SKM-1 (cell line): ENCODE results near the gene HSH2D.
A peak's percentile ranks its signal among the peaks of the same experiment; 100 is the strongest.

Experiments used
- DNase-seq: peaks from one replicate; lab custom pipeline; 2025; ENCODE audit not compliant: unreplicated experiment; lab: John Stamatoyannopoulos, UW

The HSH2D gene

DNA sequence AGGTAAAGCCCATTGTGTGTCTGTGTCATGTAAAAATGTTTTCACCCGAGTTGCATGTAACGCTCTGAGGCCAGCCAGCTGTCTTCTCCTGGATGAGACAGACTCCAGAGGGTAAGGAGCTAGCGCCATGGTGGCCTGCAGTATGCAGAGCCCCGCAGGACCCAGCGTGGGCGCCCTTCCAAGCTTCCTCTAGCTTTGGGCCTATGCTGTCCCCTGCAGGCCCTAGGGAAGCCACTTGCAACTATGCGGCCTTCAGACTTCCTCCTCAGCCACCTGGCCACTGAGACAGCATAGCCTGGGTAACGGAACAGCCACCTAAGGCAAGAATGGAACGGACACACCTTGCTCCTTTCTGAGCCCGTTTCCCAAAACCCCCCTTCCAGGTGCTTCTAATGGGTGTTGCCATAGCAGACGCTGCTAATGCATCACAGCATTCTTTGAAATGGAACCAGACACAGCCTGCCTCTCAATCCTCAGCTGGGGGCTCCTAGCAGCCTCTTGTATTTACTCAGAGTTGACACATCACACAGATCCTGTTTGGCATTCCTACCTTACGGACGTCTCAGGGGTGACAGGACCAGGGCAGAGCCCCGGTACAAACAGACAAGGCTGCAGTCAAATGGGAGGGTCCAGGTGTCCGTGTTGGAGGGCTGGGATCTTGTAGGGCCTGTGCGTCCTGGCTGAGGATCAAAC, 47.9 kb downstream of the HSH2D start:
- DNase-seq: no peak

GRCh38 chr19:16193466-16193865, 50.0 kb downstream of the HSH2D start:
- DNase-seq: no peak

DNA sequence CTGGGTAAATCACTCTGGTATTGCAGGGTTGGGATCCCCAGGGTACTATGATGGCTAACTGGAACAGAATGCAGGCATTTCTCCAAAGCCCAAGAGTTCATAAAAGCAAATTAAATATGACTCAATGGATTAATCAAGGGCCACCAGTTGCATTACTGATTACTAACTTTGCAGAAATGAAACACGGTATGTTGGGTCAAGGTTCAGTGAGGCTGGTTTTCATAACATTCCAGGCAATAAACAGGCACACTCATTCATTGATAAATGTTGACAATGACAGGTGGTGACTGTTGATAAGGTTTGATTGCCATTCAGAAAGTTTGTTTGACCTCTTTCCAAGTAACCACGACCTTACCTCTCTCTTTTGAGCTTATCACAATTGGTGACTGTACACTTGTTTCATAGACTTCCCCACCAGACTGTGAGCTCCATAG, 53.7 kb downstream of the HSH2D start:
- DNase-seq: no peak

DNA sequence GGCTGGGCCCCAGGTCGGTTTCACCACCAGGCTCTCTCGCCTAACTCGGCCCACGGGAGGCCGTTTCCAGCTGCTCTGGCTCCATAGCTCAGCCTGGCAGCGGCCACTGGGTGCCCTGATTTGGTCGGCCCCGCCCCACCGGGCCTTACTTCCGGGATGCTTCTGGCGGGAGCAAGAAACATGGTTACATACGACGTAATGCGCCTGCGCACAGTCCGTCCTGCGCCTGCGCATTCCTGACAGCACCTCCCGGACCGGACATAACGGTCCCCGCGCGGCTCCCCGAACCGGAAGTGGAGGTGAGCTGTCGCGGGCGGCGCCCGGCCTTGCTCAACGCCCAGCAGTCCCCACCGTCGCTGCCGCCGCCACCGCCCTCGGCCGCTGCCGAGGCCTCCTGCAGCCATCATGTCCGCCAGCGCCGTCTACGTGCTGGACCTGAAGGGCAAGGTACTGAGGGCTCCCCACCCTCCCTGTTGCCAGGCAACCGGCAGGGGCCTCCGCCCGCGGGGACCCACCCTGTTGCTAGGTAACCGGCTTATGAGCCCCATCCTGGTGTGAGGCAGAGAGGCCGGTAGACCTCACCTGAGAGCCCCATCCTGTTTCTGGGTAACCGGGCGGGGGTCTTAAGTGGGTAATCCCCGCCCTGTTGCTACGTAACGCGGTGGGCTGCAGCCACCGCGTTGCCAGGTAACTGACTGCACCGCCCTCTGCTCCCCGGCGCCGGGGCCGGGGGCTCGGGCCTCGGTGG, 54.3 kb downstream of the HSH2D start, which contains the start of gene AP1M1:
Gene AP1M1, plus strand, starts transcription at position 290 of the 748 bp plus-strand sequence. Its CDS starts 116 bp downstream, at position 406.
- peak; percentile 86 for DNase-seq

GRCh38 chr19:16198370-16198651, 54.8 kb downstream of the HSH2D start:
- DNase-seq: no peak

DNA sequence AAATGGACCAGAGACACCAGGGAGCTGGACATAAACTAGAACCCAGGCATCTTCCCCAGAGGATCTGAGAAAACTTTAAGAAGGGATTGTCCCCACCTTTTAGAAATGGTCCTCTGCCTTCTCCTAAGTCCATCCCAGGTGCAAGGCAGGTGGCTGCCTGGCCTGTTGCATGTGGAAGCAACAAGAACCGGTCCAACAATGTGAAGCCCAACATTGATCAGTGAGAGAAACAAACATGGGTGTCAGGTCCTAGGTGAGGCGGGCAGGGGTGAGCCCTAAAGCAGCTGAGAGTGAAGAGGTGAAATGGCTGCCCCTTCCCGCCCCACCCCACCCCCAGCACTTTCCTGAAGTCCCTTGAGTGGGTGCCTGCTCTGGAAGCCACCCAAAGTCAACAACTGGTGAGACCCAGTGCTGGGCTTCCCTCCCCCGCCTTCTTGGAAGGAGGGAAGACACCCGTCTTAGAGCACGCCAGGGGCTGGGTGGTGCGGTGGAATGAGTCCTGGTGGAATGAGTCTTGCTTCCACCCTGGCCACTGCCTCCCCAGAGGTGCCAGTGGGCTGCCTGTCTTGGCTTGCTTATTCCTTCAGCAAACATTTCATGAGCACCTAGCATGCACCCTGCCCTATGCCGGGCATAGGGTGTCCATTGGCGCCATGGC, 55.9 kb downstream of the HSH2D start:
- no peak for DNase-seq

DNA sequence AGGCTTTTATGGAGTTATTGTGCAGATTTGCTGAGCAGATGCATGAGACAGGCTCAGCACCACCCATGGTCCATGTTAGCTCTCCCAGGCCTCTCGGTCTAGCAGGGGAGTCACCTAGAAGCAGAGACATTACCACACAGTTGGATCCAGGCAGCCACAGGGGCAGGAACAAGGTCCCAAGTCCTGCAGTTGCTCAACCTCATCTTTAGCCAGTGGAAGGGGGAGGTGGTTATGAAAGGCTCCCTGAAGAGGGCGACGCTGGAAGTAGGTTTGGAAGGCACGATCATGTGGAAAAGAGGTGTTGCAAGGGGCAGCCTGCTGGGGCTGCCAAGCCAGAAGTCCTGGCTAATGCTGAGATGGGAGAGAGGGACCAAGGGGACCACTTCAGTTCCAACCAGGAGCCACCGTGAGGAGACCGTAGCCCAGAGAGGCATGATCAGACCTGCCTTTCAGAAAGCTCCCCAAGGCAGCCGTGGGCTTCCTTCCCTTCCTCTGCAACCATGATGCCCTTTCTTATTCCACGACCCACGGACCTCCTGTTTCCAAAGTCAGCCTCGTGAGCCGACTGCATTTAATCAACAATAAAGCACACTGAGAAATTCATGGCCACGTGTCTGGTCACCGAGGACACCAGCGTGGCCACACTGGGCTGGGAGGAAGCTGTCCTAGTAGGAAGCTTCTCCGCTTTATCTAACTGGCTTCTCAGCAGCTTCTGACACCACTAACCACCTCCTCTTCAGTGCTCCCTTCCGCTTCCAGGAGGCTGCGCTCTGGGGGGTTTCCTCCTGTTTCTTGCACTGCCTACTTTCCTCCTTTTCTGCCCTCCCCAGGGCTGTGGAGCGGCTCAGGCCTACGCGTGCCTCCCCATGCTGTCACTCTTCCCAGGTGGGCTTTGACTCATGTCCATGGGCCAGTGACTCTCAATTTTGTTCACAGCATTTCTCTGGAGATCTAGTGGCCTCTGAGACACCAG, 56.8 kb downstream of the HSH2D start:
- DNase-seq: peak; percentile 12

DNA sequence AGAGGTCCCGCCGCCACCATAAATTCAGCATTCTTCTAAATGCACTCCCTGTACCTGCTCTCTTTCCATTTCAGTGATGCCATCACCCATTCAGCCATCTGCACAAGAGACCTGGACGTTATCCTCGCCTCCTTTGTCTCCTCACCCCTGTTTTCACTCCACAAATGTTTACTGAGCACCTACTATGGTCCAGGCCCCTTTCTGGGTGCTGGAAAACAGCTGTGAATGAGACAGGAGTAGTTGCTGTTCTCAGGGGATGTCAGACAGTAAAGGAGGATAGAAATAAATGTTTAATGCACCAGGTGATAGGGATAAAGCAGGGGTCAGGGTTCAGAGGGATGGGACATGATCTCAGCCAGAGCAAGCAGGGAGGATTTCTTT, 57.5 kb downstream of the HSH2D start:
- no peak for DNase-seq

DNA sequence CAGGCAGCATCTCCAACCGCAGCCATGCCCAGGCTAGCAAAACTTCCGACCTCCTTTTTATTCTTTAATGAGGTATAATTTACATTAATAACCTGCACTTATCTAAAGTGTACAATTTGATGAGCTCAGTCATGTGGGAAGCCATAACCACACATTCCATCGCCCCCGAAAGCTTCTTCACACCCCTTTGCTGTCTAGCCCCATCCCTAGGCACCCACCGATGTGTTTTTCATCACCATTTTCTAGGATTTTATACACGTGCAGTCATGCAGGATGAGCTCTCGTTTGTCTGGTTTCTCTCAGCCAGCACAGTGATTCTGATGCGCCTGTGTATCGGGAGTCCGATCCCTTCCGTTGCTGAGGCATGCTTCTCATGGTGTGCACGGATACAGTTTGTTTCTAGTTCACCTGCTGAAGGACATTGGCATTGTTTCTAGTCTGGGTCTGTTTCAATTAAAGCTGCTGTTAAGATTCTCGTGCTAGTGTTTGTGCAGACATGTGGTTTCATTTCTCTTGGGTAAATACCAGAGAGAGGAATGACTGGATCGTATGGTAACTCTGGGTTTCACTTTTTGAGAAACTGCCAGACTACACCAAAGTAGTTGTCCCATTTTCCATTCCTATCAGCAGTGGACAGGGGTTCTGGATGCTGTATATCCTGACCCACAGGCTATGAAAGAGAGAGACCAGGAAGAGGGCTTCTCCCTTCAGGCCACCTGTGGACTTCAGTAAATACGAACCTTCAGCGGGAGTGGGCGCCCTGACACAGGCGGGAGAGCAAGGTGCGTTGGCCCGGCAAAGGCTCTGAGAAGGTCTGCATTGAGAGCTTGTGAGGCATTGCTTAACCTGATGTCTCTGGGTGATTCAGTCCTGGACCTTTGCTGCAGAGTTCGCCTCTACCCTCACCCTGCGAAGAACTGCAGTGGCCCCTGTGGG, 59.1 kb downstream of the HSH2D start:
- DNase-seq: no peak

DNA sequence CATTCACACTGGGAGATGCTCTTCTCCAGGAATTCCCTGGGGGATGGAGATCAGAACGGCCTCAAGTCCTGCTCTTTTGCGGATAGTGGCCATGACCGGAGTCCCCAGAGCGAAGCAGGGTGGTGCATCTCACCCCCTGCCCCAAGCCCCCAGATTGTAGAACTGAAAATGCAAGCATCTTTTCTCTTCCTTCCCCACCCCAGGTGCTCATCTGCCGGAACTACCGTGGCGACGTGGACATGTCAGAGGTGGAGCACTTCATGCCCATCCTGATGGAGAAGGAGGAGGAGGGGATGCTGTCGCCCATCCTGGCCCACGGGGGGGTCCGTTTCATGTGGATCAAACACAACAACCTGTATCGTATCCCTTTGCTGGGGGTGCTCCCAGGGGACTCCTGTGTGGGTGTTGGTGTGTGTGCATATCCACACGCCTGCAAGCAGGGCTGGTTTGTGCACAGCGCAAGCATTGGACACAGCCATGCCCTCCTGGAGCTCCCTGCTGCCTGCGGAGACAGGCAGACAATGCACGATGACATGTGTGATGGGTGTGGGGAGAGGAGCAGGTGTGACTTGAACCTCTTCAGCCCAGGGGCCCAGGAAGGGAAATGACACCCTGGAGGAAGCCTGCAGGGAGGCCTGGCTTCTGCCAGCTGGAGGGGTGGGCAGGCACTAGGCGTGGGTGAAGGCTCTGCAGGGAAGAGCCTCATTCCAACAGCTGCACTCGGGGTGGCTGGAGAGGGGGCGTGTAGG, 59.9 kb downstream of the HSH2D start:
- no peak for DNase-seq

DNA sequence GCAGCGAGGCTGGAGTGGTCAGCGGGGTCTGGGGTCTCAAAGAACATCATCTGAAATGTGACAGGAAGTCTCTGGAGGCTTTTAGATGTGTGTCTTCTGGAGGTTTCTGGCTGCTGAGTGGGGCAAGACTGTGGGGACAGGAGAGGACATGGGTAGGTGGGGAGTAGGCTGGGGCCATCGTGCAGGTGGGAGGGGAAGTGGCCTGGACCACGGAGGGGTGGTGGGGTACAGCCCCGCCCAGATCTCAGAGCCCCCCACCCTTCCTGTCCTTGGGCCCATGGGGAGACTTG, 60.5 kb downstream of the HSH2D start:
- DNase-seq: no peak

DNA sequence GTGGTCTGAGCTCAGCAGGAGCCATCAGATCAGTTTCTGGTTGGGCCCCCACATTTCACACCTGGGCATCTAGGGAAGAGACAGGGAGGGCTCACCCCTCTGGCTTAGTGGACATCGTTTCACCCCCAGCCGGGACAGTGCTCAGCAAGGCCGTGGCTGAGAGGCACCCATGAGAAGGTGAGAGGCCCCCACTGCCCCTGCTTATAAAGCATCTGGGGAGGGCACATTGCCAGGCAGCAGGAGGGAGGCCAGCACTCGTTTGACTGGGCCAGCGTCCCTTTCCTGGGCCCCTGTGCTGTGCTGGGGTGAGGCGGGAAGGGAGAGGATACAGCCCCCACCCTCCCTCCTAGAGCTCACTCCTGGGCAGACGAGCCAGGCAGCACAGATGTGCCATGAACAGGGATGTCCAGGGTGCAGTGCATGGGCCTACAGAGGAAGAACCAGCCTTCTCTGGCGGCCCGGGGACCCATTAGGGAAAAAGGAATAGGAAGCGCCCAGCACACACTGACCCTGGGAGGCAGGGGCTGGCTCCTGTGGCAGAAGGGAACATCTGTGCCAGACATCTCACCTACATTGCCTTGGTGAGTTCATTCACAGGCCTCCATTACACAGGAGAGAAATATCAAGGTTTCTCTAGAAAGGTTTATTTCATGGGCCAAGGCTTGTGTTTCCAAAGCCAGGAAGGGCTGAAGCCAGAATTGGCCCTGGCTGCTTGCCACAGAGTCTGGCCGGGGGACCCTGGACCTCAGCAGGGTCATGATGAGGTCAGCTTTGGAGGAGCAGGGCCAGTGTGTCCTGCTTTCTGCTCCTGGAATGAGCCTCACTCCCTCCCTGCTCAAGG, 61.9 kb downstream of the HSH2D start:
- DNase-seq: no peak

- DNase-seq: no peak
Measured at GRCh38 chr19:16206046-16206605, 62.6 kb downstream of the HSH2D start.

DNA sequence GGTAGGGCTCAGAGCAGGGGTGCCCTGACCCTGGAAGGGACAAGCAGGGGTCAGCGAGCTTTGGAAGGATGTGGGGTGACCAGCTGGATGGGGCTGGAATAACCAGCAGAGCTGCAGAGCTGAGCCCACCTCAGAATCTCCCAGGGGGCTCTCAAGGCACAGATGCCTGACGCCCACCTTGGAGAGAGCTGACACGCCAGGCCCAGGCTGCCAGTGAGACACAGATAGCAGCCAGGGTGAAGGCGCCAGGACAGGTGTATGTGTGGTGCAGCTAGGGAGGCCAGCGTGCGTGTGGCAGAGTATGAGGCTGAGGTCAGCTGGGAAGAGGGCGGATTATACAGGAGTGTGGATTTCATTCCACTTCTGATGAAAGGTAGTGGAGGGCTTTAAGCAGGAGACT, 63.2 kb downstream of the HSH2D start:
- DNase-seq: no peak

DNA sequence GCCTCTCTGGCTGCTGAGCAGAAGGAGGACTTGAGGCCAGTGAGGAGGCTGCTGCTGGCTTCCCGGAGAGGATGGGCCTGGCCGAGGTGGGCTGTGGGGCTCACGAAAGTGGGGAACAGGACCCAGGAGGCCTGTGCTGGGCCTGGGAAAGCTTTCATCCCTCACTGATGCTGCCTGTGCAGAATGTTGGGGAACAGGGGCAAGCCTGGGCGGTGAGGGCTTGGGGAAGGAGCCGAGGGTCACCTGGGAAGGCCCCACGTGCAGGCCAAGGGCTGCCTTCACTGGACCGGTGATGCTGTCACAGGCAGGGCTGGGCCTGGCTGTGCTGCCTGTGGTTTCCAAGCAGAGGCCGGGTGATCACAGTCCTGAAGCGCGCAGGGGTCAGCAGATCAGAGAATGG, 63.6 kb downstream of the HSH2D start:
- no peak for DNase-seq

DNA sequence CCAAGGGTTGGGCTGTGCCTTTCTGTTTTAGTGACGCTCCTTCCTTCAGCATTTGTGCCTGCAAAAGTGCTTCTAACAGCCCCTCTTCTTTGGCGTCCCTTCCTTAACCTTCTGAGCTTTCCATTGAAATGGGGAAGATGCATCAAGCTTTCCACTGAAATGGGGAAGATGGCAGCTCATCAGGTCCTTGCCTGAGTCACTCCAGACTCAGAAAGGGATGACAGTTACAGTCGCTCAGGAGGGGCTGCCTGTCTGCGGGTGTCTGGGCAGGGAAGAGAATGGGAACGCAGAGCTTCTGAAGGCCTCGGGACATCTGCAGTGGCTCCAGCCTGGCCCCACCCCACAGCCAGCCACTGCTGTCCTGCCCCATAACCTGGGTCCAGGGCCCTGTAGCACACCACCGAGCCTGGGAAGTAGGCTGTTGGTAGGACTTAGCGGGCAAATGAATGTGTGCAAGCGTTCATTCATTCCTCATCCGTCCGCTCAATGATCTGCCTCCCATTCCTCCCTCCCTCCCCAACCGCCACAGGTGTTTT, 64.1 kb downstream of the HSH2D start:
- DNase-seq: no peak
